Erythroblast (primary cell): ENCODE data around the gene NNMT.

Experiments used
- GATA1 ChIP-seq: IDR thresholded peaks from 2 replicates; pipeline ENCODE4 v1.6.1; 2011; ENCODE audit warnings: low read depth, mild to moderate bottlenecking, control low read depth, low read length, moderate library complexity
- POLR2A ChIP-seq: IDR thresholded peaks from 2 replicates; pipeline ENCODE4 v1.6.1; 2011; ENCODE audit warnings: mild to moderate bottlenecking, low read length

DNA sequence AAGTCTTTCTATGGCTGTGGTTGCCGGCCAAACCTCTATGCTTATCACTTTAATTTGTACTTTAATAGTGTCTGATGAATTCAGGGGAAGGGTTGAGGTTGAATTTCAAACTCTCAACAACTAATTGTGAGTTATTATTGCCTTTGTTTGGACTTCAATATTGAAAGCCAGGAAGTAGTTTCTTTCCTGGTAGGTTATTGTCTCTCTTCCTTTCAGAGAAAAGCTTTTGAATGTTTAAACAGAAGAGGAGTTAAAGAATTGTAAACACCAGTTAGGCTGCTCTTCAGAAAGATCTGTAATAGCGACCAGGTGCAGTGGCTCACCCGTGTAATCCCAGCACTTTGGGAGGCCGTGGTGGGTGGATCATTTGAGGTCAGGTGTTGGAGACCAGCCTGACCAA is 22.2 kb downstream of the NNMT start:
- TF ChIP-seq POLR2A (no peak), GATA1 (no peak)
